PC-3 (cell line): ENCODE measurements around the gene MORC3. TPM values are rescaled to one million over a fixed set of nuclear protein-coding genes. Genes with fewer than 3 reads are reported as not detected.

Experiments used
- ATAC-seq: fragments of 200-7000 bp; cut with Tn5 transposase; 2 replicates; pipeline ENCODE4 v1.9.1; 2020; ENCODE audit warnings: mild to moderate bottlenecking, moderate library complexity
- BruUV-seq: library from RNA; stranded (reverse); fragments of 400-500 nt; replicated peaks from 2 replicates; lab custom pipeline; 2021; lab: Mats Ljungman, UMichigan
- CTCF ChIA-PET: fragments of 300-600 bp; sonication (Branson Sonifier 250); formaldehyde crosslinking; loops from one replicate; lab custom pipeline; 2022; ENCODE audit warnings: antibody characterized with exemption; lab: Charles Lee
- POLR2A ChIA-PET: fragments of 300-600 bp; sonication (Branson Sonifier 250); formaldehyde crosslinking; loops from one replicate; lab custom pipeline; 2022; ENCODE audit warnings: antibody characterized with exemption; ENCODE audit not compliant: unreplicated experiment; lab: Charles Lee
- DNase-seq: peaks from one replicate; pipeline ENCODE4 v3.0.0-alpha.2; 2015
- H2AFZ ChIP-seq: fragments of 300-600 bp; sonication (generic); 2 replicates; pipeline ENCODE4 v1.6.0; 2016; ENCODE audit warnings: antibody characterized with exemption, low read length
- H3F3A ChIP-seq: fragments of 300-600 bp; sonication (generic); one replicate; pipeline ENCODE4 v1.6.0; 2017; ENCODE audit warnings: antibody characterized with exemption, low read length, control low read depth, mild to moderate bottlenecking; ENCODE audit not compliant: unreplicated experiment
- H3K27ac ChIP-seq: fragments of 300-600 bp; sonication (generic); 2 replicates; pipeline ENCODE4 v1.5.1; 2016; ENCODE audit warnings: mild to moderate bottlenecking, low read length
- H3K27me3 ChIP-seq: fragments of 300-600 bp; sonication (generic); 2 replicates; pipeline ENCODE4 v1.6.1; 2016; ENCODE audit warnings: low read length, mixed read lengths
- H3K36me3 ChIP-seq: fragments of 300-600 bp; sonication (generic); 2 replicates; pipeline ENCODE4 v1.6.1; 2016; ENCODE audit warnings: low read depth, mixed run types, low read length, mixed read lengths
- H3K4me1 ChIP-seq: fragments of 300-600 bp; sonication (generic); 2 replicates; pipeline ENCODE4 v1.5.1; 2016; ENCODE audit warnings: low read length; ENCODE audit not compliant: insufficient read depth
- H3K4me2 ChIP-seq: fragments of 300-600 bp; sonication (generic); 2 replicates; pipeline ENCODE4 v1.6.0; 2016; ENCODE audit warnings: low read length
- H3K4me3 ChIP-seq: fragments of 300-600 bp; sonication (generic); 2 replicates; pipeline ENCODE4 v1.5.1; 2016; ENCODE audit warnings: mild to moderate bottlenecking, low read length, mixed read lengths
- H3K79me2 ChIP-seq: fragments of 300-600 bp; sonication (generic); 2 replicates; pipeline ENCODE4 v1.6.1; 2017; ENCODE audit warnings: low read length, mixed read lengths
- H3K9ac ChIP-seq: fragments of 300-600 bp; sonication (generic); 2 replicates; pipeline ENCODE4 v1.6.0; 2016; ENCODE audit warnings: mild to moderate bottlenecking, low read length
- H3K9me2 ChIP-seq: fragments of 300-600 bp; sonication (generic); replicated peaks from 2 replicates; pipeline ENCODE4 v1.6.1; 2016; ENCODE audit warnings: mixed run types, low read length, mixed read lengths
- H3K9me3 ChIP-seq: fragments of 300-600 bp; sonication (generic); 2 replicates; pipeline ENCODE4 v1.6.1; 2016; ENCODE audit warnings: low read length, mixed read lengths
- H4K20me1 ChIP-seq: fragments of 300-600 bp; sonication (generic); 2 replicates; pipeline ENCODE4 v1.6.1; 2016; ENCODE audit warnings: low read length, mixed read lengths
- CTCF ChIP-seq: fragments of 300-600 bp; sonication (generic); conservative IDR thresholded peaks from 2 replicates; pipeline ENCODE4 v1.5.1; 2017; ENCODE audit warnings: antibody characterized with exemption, low read depth, mild to moderate bottlenecking, low read length
- EZH2 ChIP-seq: fragments of 300-600 bp; sonication (generic); IDR thresholded peaks from one replicate; pipeline ENCODE4 v1.6.1; 2017; ENCODE audit warnings: antibody characterized with exemption, mild to moderate bottlenecking, low read length; ENCODE audit not compliant: unreplicated experiment
- EZH2phosphoT487 ChIP-seq: fragments of 300-600 bp; sonication (generic); IDR thresholded peaks from 2 replicates; pipeline ENCODE4 v1.6.1; 2018; ENCODE audit warnings: mild to moderate bottlenecking, antibody characterized with exemption, low read length, borderline replicate concordance
- intact Hi-C: fragments of 100-400 bp; cut with micrococcal nuclease; formaldehyde crosslinking; loops from 2 replicates; pipeline ENCODE4 v1.9.0; 2023
- total RNA-seq: library from RNA; depleted of rRNA; stranded (reverse); fragments of >200 nt; gene quantifications from 2 replicates; pipeline ENCODE4 v1.2.3, GENCODE V29; 2014

Gene MORC3
- total RNA-seq, 1 experiment from 2014 or later: 23.0 TPM

DNA sequence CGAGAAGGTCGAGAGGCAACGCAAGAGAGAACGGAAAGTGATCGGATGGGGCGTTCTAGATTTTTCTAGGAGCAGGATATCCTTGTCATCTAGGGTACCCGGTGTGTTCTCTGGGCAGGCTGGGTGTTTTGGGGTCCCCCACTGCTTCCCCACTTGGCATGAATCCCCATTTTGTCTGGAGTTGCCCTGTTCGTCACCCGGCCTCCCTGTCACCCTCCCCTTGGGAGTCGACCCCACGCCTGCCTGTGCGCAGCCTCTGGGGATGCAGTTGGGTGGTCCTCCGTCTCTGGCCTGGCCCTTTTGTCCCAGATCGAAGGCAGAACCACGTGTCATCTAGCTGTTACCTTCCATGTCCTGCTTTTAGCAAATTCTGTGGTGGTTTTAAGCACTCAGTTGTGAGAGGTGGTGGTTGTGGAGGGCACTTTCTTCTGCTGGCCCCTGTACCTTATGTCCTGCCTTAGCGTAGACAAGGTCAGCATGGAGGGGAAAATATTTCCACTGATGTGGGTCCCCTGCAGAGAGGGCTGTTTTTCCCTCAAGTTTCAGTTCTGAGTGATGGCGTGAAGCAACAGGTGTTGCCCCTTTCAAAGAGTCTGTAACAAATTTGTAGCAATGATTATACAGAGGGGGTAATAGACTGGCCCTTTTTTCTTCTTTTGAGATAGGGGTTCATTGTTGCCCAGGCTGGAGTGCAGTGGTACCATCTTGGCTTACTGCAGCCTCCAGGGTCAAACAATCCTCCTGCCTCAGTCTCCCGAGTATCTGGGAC lies 100.8 kb downstream of the MORC3 start:
- Histone ChIP-seq H3K4me2 (no peak overlapping the region), H3F3A (no peaks in the 10 kb centered on the region), H3K4me3 (no peak overlapping the region), H3K9me3 (no peaks in the 10 kb centered on the region), H3K79me2 (no peaks in the 10 kb centered on the region), H3K27me3 (no peaks in the 10 kb centered on the region), H3K9me2 (no peaks in the 10 kb centered on the region), H3K9ac (no peak overlapping the region), H3K27ac (no peak overlapping the region; the same call in 1 of the 2 replicates), H2AFZ (no peak overlapping the region), H3K36me3 (peaks cover 8% of the 10 kb centered on the region), H3K4me1 (no peaks in the 10 kb centered on the region; the same call in 1 of the 2 replicates), H4K20me1 (no peaks in the 10 kb centered on the region)
- ATAC-seq (no peak), DNase-seq (no peak)
- ChIA-PET CTCF (no interaction called here), POLR2A (no interaction called here)
- TF ChIP-seq EZH2phosphoT487: no peak
- no peak for TF ChIP-seq CTCF
- no peak for TF ChIP-seq EZH2
- no TSS peak for BruUV-seq
- intact Hi-C loops: loop anchor here (1.0 to 10.0 kb wide), 5 partner anchors 84 to 506 kb away; no protein-coding TSS in a partner anchor

DNA sequence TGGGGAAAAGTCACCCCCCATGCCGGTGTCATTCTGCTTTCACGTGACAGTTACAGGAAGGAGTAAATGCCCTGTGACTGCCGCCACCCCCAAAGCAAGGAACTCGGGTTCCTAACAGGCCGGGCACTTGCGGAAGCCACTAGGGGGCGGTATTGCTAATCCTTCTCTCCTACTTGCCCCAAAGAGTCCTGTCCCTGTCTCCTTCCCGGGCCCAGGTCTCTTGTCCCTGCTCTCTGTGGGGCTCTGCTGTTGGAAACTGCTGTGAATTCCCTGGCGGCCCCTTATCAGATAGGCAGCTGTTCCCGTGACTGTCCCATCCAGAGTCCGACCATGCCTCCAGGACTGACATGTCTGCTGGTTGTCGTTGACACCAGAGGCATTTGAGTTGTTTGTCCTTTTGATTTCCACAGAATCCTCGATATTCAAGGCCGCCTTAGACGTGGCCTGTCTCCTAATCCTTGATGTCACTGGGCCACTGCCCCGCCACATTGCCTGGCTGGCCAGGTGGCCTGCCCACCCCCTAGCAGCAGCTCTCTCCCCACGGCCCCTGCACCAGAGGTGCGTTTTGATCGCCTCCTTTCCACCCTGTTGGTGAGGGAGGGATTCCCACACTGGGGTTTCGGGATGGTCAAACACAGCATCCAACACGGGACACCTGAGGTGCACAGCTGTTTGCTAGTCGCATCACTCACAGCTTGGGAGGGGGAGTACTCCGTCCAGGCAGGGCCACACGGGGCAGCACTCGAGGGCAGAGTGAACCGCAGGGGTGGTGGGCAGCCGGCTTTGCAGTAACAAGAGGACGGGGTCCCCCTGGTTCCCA lies 102.5 kb downstream of the MORC3 start:
- BruUV-seq: no TSS peak
- DNase-seq (peak; percentile 70), ATAC-seq (peak; percentile 68)
- Histone ChIP-seq H3K79me2 (no peaks in the 10 kb centered on the region), H3K27ac (peak overlapping the region; percentile 43), H3K9me3 (no peaks in the 10 kb centered on the region), H4K20me1 (no peaks in the 10 kb centered on the region), H3K9ac (peak overlapping the region; percentile 28; the same call in 1 of the 2 replicates), H3K4me2 (no peak overlapping the region), H3K4me3 (no peak overlapping the region), H2AFZ (no peak overlapping the region), H3K9me2 (no peaks in the 10 kb centered on the region), H3F3A (no peaks in the 10 kb centered on the region), H3K36me3 (no peaks in the 10 kb centered on the region), H3K27me3 (no peaks in the 10 kb centered on the region), H3K4me1 (no peaks in the 10 kb centered on the region; the same call in 1 of the 2 replicates)
- ChIA-PET CTCF (interaction anchor here (0.7 to 1.0 kb wide), 3 partner anchors 56 to 310 kb away, joined by 3 to 6 read pairs (median 3); no protein-coding TSS in a partner anchor), POLR2A (no interaction called here)
- TF ChIP-seq CTCF: peak; percentile 94
- no peak for TF ChIP-seq EZH2phosphoT487
- intact Hi-C loops: loop anchor here (5.0 to 10.0 kb wide), 2 partner anchors 210 to 242 kb away; no protein-coding TSS in a partner anchor
